AG10803 (cell line): Measurements from ENCODE around the gene CYSTM1.

ENCODE experiments used
- DNase-seq: peaks from one replicate; pipeline ENCODE4 v3.0.0; 2010; ENCODE audit warnings: low read depth
- H3K4me3 ChIP-seq: 2 replicates; pipeline ENCODE4 v1.5.1; 2011; ENCODE audit warnings: mild to moderate bottlenecking, low read length, control low read depth
- CTCF ChIP-seq: conservative IDR thresholded peaks from 2 replicates; pipeline ENCODE4 v1.5.1; 2011; ENCODE audit warnings: mild to moderate bottlenecking, low read length, control low read depth, inconsistent platforms

The CYSTM1 gene

DNA sequence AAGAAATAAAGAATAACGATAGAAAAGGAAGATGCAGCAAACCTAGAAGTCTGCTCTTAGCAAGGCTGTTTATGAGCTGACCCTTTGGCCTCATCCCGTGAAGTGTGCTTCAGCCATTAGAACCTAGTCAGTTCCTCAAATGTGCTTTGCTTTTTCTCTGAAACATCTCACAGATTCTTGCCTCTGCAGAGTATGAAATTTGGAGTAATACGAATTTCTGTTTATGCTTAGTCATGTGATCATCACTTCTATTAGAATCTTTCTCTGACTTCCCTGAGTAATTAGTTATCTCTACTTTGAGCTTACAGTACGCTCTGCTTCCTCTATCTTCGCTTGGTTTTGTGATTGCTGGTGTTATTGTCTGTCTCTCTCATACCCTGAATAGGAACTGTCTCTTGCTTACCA, 11.3 kb downstream of the CYSTM1 start:
- TF ChIP-seq CTCF: no peak
- H3K4me3 ChIP-seq: no peak overlapping the region
- no peak for DNase-seq

DNA sequence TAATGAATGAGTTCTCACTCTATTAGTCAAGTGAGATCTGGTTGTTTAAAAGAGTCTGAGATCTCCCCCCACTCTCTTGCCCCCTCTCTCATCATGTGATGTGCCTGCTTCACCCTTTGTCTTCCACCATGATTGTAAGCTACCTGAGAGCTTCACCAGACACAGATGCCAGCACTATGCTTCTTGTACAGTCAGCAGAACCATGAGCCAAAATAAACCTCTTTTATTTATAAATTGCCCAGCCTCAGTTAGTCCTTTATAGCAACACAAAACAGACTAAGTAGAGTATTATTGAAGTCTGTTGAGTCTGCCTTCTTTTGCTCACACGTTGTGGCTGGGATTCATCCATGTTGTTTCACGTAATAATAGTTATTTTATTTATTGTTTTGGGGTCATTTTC, 14.3 kb downstream of the CYSTM1 start:
- no peak overlapping the region for H3K4me3 ChIP-seq
- no peak for TF ChIP-seq CTCF
- no peak for DNase-seq

DNA sequence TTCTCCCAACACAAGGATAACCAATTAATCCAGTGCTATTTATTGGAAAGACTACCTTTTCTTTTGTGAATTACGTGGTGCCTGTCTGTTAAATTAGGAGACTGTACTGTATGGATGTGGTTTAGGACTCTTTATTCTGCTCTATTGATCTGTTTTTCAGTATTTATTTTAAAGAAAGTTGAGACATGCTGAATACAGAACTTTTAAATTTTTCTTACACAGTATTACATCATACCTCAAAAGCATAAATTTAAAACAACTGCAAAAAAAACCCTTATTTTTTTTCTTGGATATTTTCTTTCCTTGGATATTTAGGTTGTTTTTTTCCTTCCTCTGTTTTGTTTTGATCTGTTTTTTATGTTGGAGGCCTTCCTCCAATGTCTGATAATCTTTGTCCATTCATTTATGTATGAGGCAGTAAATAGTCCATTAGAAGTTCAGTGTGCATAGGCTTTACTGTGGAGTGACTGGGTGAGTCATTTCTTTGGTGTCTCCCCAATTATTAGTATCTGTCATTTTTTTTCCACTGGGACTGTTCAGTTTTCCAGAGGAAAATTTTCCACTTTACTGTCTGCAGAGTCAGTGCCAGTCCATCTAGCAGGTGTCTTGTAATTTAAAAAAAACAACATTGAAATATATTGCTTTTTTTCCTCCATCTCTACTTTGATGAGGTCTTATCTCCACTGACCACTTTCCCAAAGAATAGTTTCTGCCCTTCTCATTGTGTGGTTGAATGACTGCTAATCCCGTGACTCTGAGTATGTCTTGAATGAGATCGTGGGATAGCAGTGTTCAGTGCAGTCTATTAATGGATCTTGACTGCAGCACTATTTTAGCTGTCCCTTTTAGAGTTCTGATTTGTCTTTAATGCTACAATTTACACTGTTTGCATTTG, 15.2 kb downstream of the CYSTM1 start:
- peak; percentile 57 for DNase-seq
- H3K4me3 ChIP-seq: no peak overlapping the region
- no peak for TF ChIP-seq CTCF

DNA sequence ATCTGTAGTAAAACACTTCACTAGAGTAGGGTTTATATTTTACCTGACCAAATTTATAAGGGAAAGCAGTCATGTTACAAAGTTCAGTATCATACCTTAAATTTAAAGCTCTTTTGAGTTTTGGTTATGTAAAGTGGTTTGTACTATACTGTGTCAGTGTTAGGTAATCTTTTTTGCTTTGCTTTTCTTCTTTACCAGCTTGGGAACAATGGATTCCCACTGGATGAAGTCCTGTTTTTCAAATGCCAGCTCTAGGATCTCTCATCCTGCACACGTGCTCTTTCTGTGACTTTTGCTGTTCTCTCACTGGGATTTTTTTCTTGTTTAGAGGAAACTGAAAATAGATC, 15.9 kb downstream of the CYSTM1 start:
- no peak for TF ChIP-seq CTCF
- no peak overlapping the region for H3K4me3 ChIP-seq
- DNase-seq: no peak

- H3K4me3 ChIP-seq: no peak overlapping the region
- TF ChIP-seq CTCF: no peak
- DNase-seq: no peak
Observed at GRCh38 chr5:140192715-140193430, 17.9 kb downstream of the CYSTM1 start.

DNA sequence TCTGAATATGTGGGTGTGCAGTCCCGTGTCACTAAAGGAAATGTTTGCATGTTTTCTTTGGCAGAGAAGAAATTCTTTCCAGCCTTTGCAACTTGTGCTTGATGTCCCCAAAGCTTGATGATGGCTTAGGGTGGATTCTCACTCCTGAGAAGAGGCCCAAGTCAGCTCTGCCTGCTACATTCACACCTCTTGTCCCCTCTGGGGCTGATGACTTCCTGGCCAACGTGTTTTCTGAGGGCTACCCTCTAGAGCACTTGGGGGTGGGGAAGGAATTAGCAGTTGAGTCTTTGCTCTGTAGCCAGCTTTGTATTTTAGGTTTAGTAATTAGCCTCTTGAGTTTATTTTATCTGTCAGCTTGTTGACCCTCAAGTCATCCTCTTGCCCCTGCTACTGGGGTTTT, 19.7 kb downstream of the CYSTM1 start:
- H3K4me3 ChIP-seq: no peak overlapping the region
- no peak for TF ChIP-seq CTCF
- DNase-seq: no peak
